ACC112 (cell line): ENCODE results near the gene HSFX3.
"Not testable (repeated sequence)": the region's sequence is repeated elsewhere in the genome, so short reads cannot be mapped to it uniquely, and the experiment has no call there.

Experiments used
- H2AFZ ChIP-seq: fragments of 200-600 bp; sonication (generic); one replicate; pipeline ENCODE4 v1.6.0; 2017; ENCODE audit warnings: antibody characterized with exemption, low read length; ENCODE audit not compliant: unreplicated experiment
- H3K27ac ChIP-seq: fragments of 200-600 bp; sonication (generic); 2 replicates; pipeline ENCODE4 v1.5.1; 2014; ENCODE audit warnings: low read depth, mild to moderate bottlenecking, antibody characterized with exemption, low read length, moderate library complexity
- H3K27me3 ChIP-seq: fragments of 200-600 bp; sonication (generic); 2 replicates; pipeline ENCODE4 v1.6.1; 2014; ENCODE audit warnings: mild to moderate bottlenecking, antibody characterized with exemption, low read length, moderate library complexity, mixed read lengths; ENCODE audit not compliant: insufficient read depth
- H3K36me3 ChIP-seq: fragments of 200-600 bp; sonication (generic); 2 replicates; pipeline ENCODE4 v1.6.1; 2016; ENCODE audit warnings: mild to moderate bottlenecking, antibody characterized with exemption, low read length, moderate library complexity, mixed read lengths; ENCODE audit not compliant: insufficient read depth
- H3K4me1 ChIP-seq: fragments of 200-600 bp; sonication (generic); one replicate; pipeline ENCODE4 v1.6.1; 2016; ENCODE audit warnings: low read length, mixed read lengths; ENCODE audit not compliant: insufficient read depth, unreplicated experiment, control insufficient read depth
- H3K4me3 ChIP-seq: fragments of 200-600 bp; sonication (generic); 2 replicates; pipeline ENCODE4 v1.5.1; 2014; ENCODE audit warnings: mild to moderate bottlenecking, low read depth, low read length
- H3K79me2 ChIP-seq: fragments of 200-600 bp; sonication (generic); one replicate; pipeline ENCODE4 v1.6.0; 2016; ENCODE audit warnings: low read length; ENCODE audit not compliant: control insufficient read depth, unreplicated experiment, insufficient read depth

The HSFX3 gene

GRCh38 chrX:149531599-149531998, 18.1 kb downstream of the HSFX3 start:
- H3K27me3 ChIP-seq, result no peaks in the 10 kb centered on the region
- no peaks in the 10 kb centered on the region for H3K79me2 ChIP-seq
- no peak overlapping the region for H3K4me3 ChIP-seq
- no peaks in the 10 kb centered on the region for H3K36me3 ChIP-seq
- no peak overlapping the region for H3K27ac ChIP-seq
- H3K4me1 ChIP-seq, result no peaks in the 10 kb centered on the region
- no peak overlapping the region for H2AFZ ChIP-seq

DNA sequence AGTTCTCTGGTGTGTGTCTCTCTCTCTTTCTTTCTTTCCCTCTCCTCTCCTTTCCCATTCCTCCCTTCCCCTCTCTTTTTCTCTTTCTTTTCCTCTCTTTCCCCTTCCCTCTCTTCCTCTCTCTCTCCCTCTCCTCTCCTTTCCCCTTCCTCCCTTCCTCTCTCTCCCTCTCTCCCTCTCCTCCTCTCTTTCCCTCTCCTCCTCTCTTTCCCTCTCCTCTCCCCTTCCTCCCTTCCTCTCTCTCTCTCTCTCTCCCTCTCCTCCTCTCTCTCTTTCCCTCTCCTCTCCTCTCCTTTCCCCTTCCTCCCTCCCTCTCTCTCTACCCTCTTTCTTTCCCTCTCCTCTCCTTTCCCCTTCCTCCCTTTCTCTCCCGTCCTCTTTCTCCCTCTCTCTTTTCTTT, 21.3 kb downstream of the HSFX3 start:
- H2AFZ ChIP-seq, result no peak overlapping the region
- no peak overlapping the region for H3K4me3 ChIP-seq
- H3K27me3 ChIP-seq, result no peaks in the 10 kb centered on the region
- H3K27ac ChIP-seq, result no peak overlapping the region
- no peaks in the 10 kb centered on the region for H3K79me2 ChIP-seq
- no peaks in the 10 kb centered on the region for H3K36me3 ChIP-seq
- no peaks in the 10 kb centered on the region for H3K4me1 ChIP-seq

DNA sequence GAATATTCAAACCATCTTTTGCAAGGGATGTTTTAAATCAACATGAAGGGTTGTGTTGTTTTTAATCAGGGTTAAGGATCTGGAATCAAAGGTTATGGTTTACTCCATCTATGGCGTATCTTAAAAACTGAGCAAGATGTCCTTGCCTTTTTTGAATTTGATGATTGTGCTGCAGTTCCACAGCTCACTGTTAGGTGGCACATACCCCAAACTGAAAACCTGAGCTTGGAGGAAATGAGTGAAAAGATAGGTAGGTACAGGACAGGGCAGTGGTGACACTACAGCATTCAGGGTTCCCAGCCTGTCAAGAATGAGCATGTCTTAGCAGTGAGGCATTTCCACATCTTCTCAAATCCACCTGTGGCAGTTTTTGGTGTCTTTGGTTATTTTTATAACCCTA, 22.0 kb downstream of the HSFX3 start:
- H3K27me3 ChIP-seq, result no peaks in the 10 kb centered on the region
- no peaks in the 10 kb centered on the region for H3K4me1 ChIP-seq
- no peaks in the 10 kb centered on the region for H3K36me3 ChIP-seq
- H3K79me2 ChIP-seq, result no peaks in the 10 kb centered on the region
- no peak overlapping the region for H3K4me3 ChIP-seq
- no peak overlapping the region for H2AFZ ChIP-seq
- no peak overlapping the region for H3K27ac ChIP-seq

- H3K4me3 ChIP-seq, H3K27ac ChIP-seq, H2AFZ ChIP-seq: not testable (repeated sequence)
Measured at GRCh38 chrX:149526318-149527033, 23.2 kb downstream of the HSFX3 start.

DNA sequence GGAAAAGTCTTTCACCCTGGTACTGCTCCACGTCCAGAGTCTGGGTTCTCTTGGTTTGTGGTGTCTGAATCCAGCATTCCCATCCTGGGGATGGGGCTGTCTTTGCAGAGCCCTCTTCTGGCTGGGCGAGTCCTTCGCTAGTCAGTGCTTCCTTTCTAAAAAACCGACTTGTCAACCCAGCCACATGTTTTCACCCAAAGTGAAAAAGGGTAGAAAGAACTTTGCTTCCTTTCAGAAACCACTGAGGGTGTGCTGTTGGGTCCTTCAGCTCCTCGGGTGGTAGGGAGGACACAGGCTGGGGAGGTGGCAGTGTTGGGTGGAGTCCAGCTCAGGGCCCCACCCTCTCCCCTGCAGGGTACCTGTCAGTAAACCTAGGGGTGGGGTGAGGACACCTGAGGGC, 23.8 kb downstream of the HSFX3 start:
- H2AFZ ChIP-seq, H3K27me3 ChIP-seq, H3K4me3 ChIP-seq, H3K36me3 ChIP-seq, H3K4me1 ChIP-seq, H3K79me2 ChIP-seq: not testable (repeated sequence)
- peak overlapping the region; percentile 48; the same call in 1 of the 2 replicates for H3K27ac ChIP-seq

More at GRCh38 chrX:149526318-149527033, 23.2 kb downstream of the HSFX3 start:
- not testable (repeated sequence) for H3K4me1 ChIP-seq, H3K79me2 ChIP-seq, H3K36me3 ChIP-seq, H3K27me3 ChIP-seq

DNA sequence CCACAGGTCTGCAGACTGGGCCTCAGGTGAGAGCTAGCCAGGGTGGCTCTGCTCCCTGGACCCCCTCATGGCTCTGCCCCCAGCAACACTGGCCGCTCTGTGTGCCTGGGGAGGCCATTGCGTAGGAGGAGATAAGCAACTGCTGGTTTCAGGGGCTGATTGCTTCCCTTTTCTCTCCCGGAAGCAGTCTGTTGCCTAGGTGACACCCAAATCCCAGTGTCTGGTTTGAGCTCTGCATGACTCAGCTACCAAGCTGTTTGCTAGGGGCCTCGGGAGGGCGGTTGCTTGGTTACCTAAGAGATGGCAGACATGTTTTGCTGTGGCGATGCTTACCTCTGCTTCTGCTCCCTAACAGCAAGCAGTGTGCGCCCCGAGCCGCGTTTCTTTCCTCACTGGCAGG, 24.3 kb downstream of the HSFX3 start:
- H3K4me3 ChIP-seq, H2AFZ ChIP-seq, H3K4me1 ChIP-seq, H3K27me3 ChIP-seq, H3K79me2 ChIP-seq, H3K27ac ChIP-seq, H3K36me3 ChIP-seq: not testable (repeated sequence)

- H3K4me3 ChIP-seq, result no peak overlapping the region
- no peak overlapping the region for H2AFZ ChIP-seq
Measured at GRCh38 chrX:149522916-149523315, 26.8 kb downstream of the HSFX3 start.

GRCh38 chrX:149521438-149521837, 28.3 kb downstream of the HSFX3 start:
- H3K27ac ChIP-seq, result no peak overlapping the region
- H3K36me3 ChIP-seq, result no peaks in the 10 kb centered on the region
- H2AFZ ChIP-seq, result no peak overlapping the region
- H3K79me2 ChIP-seq, result no peaks in the 10 kb centered on the region
- no peaks in the 10 kb centered on the region for H3K4me1 ChIP-seq
- no peak overlapping the region for H3K4me3 ChIP-seq
- H3K27me3 ChIP-seq, result 0 out of 2 replicates have a peak, but pooled peaks cover 3% of the 10 kb centered on the region

More at GRCh38 chrX:149522916-149523315, 26.8 kb downstream of the HSFX3 start:
- no peak overlapping the region for H3K27ac ChIP-seq
- no peaks in the 10 kb centered on the region for H3K4me1 ChIP-seq
- H3K36me3 ChIP-seq, result no peaks in the 10 kb centered on the region
- H3K79me2 ChIP-seq, result no peaks in the 10 kb centered on the region
- 0 out of 2 replicates have a peak, but pooled peaks cover 3% of the 10 kb centered on the region for H3K27me3 ChIP-seq

DNA sequence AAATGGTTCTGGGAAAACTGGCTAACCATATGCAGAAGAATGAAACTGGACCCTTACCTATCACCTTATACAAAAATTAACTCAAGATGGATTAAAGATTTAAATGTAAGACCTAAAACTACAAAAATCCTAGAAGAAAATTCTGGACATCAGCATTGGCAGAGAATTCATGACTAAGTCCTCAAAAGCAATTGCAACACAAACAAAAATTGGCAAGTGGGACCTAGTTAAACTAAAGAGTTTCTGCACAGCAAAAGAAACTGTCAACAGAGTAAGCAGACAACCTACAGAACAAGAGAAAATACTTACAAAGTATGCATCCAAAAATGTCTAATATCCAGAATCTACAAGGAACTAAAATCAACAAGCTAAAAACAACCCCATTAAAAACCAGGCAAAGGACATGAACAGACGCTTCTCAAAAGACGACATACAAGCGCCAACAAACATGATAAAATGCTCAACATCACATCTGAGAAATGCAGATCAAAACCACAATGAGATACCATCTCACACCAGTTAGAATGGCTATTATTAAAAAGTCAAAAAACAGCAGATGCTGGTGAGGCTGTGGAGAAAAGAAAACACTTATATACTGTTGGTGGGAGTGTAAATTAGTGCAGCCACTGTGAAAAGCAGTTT, 29.0 kb downstream of the HSFX3 start:
- H3K36me3 ChIP-seq, H3K4me3 ChIP-seq, H3K4me1 ChIP-seq, H3K79me2 ChIP-seq, H2AFZ ChIP-seq, H3K27ac ChIP-seq, H3K27me3 ChIP-seq: not testable (repeated sequence)

DNA sequence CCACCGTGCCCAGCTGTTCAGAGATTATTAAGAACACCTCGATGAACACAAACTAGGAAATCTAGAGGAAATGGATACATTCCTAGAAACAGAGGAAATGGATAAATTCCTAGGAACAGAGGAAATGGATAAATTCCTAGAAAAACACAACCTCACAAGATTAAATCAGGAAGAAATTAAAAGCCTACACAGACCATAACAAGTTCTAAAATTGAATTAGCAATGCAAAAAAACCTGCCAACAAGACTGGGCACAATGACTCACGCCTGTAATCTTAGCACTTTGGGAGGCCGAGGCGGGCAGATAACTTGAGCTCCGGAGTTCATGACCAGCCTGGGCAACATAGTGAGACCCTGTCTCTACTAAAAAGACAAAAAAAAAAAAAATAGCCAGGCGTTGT, 31.5 kb downstream of the HSFX3 start:
- no peaks in the 10 kb centered on the region for H3K36me3 ChIP-seq

GRCh38 chrX:149517308-149517707, 32.4 kb downstream of the HSFX3 start:
- 0 out of 2 replicates have a peak, but pooled peaks cover 3% of the 10 kb centered on the region for H3K27me3 ChIP-seq
- H3K4me3 ChIP-seq, result no peak overlapping the region
- H3K36me3 ChIP-seq, result no peaks in the 10 kb centered on the region
- H2AFZ ChIP-seq, result no peak overlapping the region
- no peaks in the 10 kb centered on the region for H3K4me1 ChIP-seq
- no peaks in the 10 kb centered on the region for H3K79me2 ChIP-seq
- H3K27ac ChIP-seq, result no peak overlapping the region

More for the DNA sequence above, 31.5 kb downstream of the HSFX3 start:
- H3K4me1 ChIP-seq, result no peaks in the 10 kb centered on the region
- H3K4me3 ChIP-seq, result no peak overlapping the region
- no peak overlapping the region for H2AFZ ChIP-seq
- H3K79me2 ChIP-seq, result no peaks in the 10 kb centered on the region
- 0 out of 2 replicates have a peak, but pooled peaks cover 3% of the 10 kb centered on the region for H3K27me3 ChIP-seq
- H3K27ac ChIP-seq, result no peak overlapping the region
